IMR-90 (cell line): ENCODE measurements around the gene VCL. TPM values are rescaled to one million over a fixed set of nuclear protein-coding genes. Genes with fewer than 3 reads are reported as not detected.

Source experiments
- ATAC-seq: fragments of 200-7000 bp; cut with Tn5 transposase; 2 replicates; pipeline ENCODE4 v1.9.1; 2020; ENCODE audit warnings: low read depth, mild to moderate bottlenecking, moderate library complexity
- BruUV-seq: library from RNA; stranded (reverse); fragments of 400-500 nt; replicated peaks from 2 replicates; lab custom pipeline; 2021; lab: Mats Ljungman, UMichigan
- CTCF ChIA-PET: fragments of 300-600 bp; formaldehyde crosslinking; extraction: SDS; loops from one replicate; lab custom pipeline; 2021; ENCODE audit warnings: antibody characterized with exemption; lab: Yijun Ruan, JAX
- POLR2A ChIA-PET: fragments of 300-600 bp; sonication (Branson Sonifier 250); formaldehyde crosslinking; loops from one replicate; lab custom pipeline; 2022; ENCODE audit warnings: antibody characterized with exemption; ENCODE audit not compliant: unreplicated experiment; lab: Charles Lee
- DNase-seq: peaks from one replicate; pipeline ENCODE4 v3.0.0; 2013
- H2AFZ ChIP-seq: replicated peaks from 2 replicates; pipeline ENCODE3; 2013; ENCODE audit warnings: low read length, mild to moderate bottlenecking; ENCODE audit not compliant: poor library complexity
- H2AK5ac ChIP-seq: 2 replicates; pipeline ENCODE4 v1.6.1; 2013; ENCODE audit warnings: low read depth, low read length, inconsistent platforms
- H2AK9ac ChIP-seq: replicated peaks from 2 replicates; pipeline ENCODE3; 2013; ENCODE audit warnings: mild to moderate bottlenecking, low read depth, low read length, moderate library complexity; ENCODE audit not compliant: poor library complexity
- H2BK120ac ChIP-seq: 2 replicates; pipeline ENCODE4 v1.6.1; 2013; ENCODE audit warnings: low read depth, low read length, inconsistent platforms
- H2BK15ac ChIP-seq: 3 replicates; pipeline ENCODE4 v1.6.1; 2013; ENCODE audit warnings: low read depth, low read length, inconsistent platforms
- H2BK20ac ChIP-seq: 2 replicates; pipeline ENCODE4 v1.6.1; 2013; ENCODE audit warnings: low read depth, mild to moderate bottlenecking, inconsistent platforms, low read length, moderate library complexity
- H2BK5ac ChIP-seq: 2 replicates; pipeline ENCODE4 v1.6.1; 2013; ENCODE audit warnings: mild to moderate bottlenecking, low read depth, low read length, inconsistent platforms; ENCODE audit not compliant: poor library complexity, severe bottlenecking
- H3K14ac ChIP-seq: replicated peaks from 2 replicates; pipeline ENCODE4 v1.6.1; 2013; ENCODE audit warnings: low read depth, low read length, inconsistent platforms
- H3K18ac ChIP-seq: 2 replicates; pipeline ENCODE4 v1.6.1; 2013; ENCODE audit warnings: low read depth, low read length, control low read depth
- H3K23ac ChIP-seq: 2 replicates; pipeline ENCODE4 v1.6.1; 2013; ENCODE audit warnings: low read depth, low read length, inconsistent platforms
- H3K27ac ChIP-seq: 2 replicates; pipeline ENCODE4 v1.5.1; 2013; ENCODE audit warnings: mild to moderate bottlenecking, control low read depth, low read length; ENCODE audit not compliant: insufficient read depth
- H3K27me3 ChIP-seq: 2 replicates; pipeline ENCODE4 v1.6.1; 2013; ENCODE audit warnings: low read length; ENCODE audit not compliant: control insufficient read depth, insufficient read depth
- H3K36me3 ChIP-seq: 2 replicates; pipeline ENCODE4 v1.6.1; 2013; ENCODE audit warnings: low read length, mixed read lengths; ENCODE audit not compliant: control insufficient read depth, insufficient read depth
- H3K4ac ChIP-seq: 2 replicates; pipeline ENCODE4 v1.6.1; 2013; ENCODE audit warnings: low read depth, low read length, inconsistent platforms
- H3K4me1 ChIP-seq: 2 replicates; pipeline ENCODE4 v1.6.1; 2013; ENCODE audit warnings: low read length, mixed read lengths; ENCODE audit not compliant: control insufficient read depth, insufficient read depth
- H3K4me2 ChIP-seq: 2 replicates; pipeline ENCODE4 v1.6.1; 2013; ENCODE audit warnings: low read depth, mild to moderate bottlenecking, control low read depth, low read length, moderate library complexity
- H3K4me3 ChIP-seq: 2 replicates; pipeline ENCODE4 v1.5.1; 2013; ENCODE audit warnings: low read depth, mild to moderate bottlenecking, control low read depth, low read length, moderate library complexity; ENCODE audit not compliant: insufficient read depth
- H3K56ac ChIP-seq: 2 replicates; pipeline ENCODE4 v1.6.1; 2013; ENCODE audit warnings: low read length, inconsistent platforms; ENCODE audit not compliant: insufficient read depth; ENCODE audit errors: extremely low read depth
- H3K79me1 ChIP-seq, 2 experiments: 2 replicates each; pipeline ENCODE4 v1.6.1; 2013; ENCODE audit warnings: low read length in 2 of 2, inconsistent platforms in 1 of 2, low read depth in 1 of 2
- H3K9ac ChIP-seq: 2 replicates; pipeline ENCODE4 v1.6.1; 2013; ENCODE audit warnings: low read depth, low read length, control low read depth
- H3K9me1 ChIP-seq: 2 replicates; pipeline ENCODE4 v1.6.1; 2013; ENCODE audit warnings: low read length, inconsistent platforms; ENCODE audit not compliant: insufficient read depth
- H3K9me3 ChIP-seq: 2 replicates; pipeline ENCODE4 v1.6.1; 2013; ENCODE audit warnings: low read length; ENCODE audit not compliant: control insufficient read depth, insufficient read depth
- H4K20me1 ChIP-seq: 2 replicates; pipeline ENCODE4 v1.6.1; 2013; ENCODE audit warnings: low read length, inconsistent platforms; ENCODE audit not compliant: insufficient read depth
- H4K5ac ChIP-seq: 2 replicates; pipeline ENCODE4 v1.6.1; 2013; ENCODE audit warnings: mild to moderate bottlenecking, low read depth, low read length, control low read depth
- H4K8ac ChIP-seq, 2 experiments: 2 replicates each; pipeline ENCODE4 v1.6.1; 2013; ENCODE audit warnings: low read depth in 2 of 2, low read length in 2 of 2, control low read depth in 1 of 2, inconsistent platforms in 1 of 2
- H4K91ac ChIP-seq: 2 replicates; pipeline ENCODE4 v1.6.1; 2013; ENCODE audit warnings: low read depth, low read length, inconsistent platforms; ENCODE audit not compliant: insufficient read depth
- CEBPB ChIP-seq: IDR thresholded peaks from 2 replicates; pipeline ENCODE4 v1.6.1; 2012; ENCODE audit warnings: low read depth, low read length, improper control_type of control experiment
- CHD1 ChIP-seq: IDR thresholded peaks from 2 replicates; pipeline ENCODE4 v1.6.1; 2012; ENCODE audit warnings: low read depth, low read length, improper control_type of control experiment
- RCOR1 ChIP-seq: IDR thresholded peaks from 2 replicates; pipeline ENCODE4 v1.6.1; 2012; ENCODE audit warnings: mild to moderate bottlenecking, low read length, improper control_type of control experiment; ENCODE audit not compliant: insufficient replicate concordance
- WGBS, 2 experiments: methylation state at CpG; one replicate each; pipeline versions ENCODE4 v1.1.5 to v1.1.7; 2013; ENCODE audit warnings: missing lambda C conversion rate in 2 of 2; ENCODE audit not compliant: insufficient read length in 1 of 2; ENCODE audit errors: extremely low coverage in 2 of 2; 5-methylcytosine and 5-hydroxymethylcytosine counted together
- dilution Hi-C: fragments of 300-500 bp; cut with HindIII; formaldehyde crosslinking; loops from one replicate; pipeline ENCODE4 v1.14.3; 2018; ENCODE audit warnings: low sequenced_read_pairs; ENCODE audit not compliant: unreplicated experiment
- in situ Hi-C: fragments of 300-500 bp; cut with MboI; formaldehyde crosslinking; loops from 3 replicates; pipeline ENCODE4 v1.14.3; 2019; ENCODE audit warnings: low sequenced_read_pairs, inconsistent platforms, mixed read lengths
- intact Hi-C: fragments of 100-400 bp; cut with micrococcal nuclease; formaldehyde crosslinking; loops from 2 replicates; pipeline ENCODE4 v1.10.0; 2022
- polyA plus RNA-seq, 3 experiments: library from polyadenylated mRNA; depleted of rRNA; stranded (reverse); fragments of >200 nt; gene quantifications; 2 replicates each; pipeline ENCODE4 v1.2.3, GENCODE V29; 2012; ENCODE audit warnings: low replicate concordance in 1 of 3
- total RNA-seq: library from RNA; depleted of rRNA; stranded (reverse); fragments of >200 nt; gene quantifications from 2 replicates; pipeline ENCODE4 v1.2.3, GENCODE V29; 2012
- TF ChIP-seq, protein P1 (sequence below): conservative IDR thresholded peaks from 2 replicates; pipeline ENCODE4 v1.5.1; 2012; ENCODE audit warnings: mild to moderate bottlenecking, low read depth, low read length, improper control_type of control experiment

The VCL gene
- total and polyA plus RNA-seq, 2 of the 4 experiments (the other 2 are of a cell fraction) = 227 to 283 TPM

DNA sequence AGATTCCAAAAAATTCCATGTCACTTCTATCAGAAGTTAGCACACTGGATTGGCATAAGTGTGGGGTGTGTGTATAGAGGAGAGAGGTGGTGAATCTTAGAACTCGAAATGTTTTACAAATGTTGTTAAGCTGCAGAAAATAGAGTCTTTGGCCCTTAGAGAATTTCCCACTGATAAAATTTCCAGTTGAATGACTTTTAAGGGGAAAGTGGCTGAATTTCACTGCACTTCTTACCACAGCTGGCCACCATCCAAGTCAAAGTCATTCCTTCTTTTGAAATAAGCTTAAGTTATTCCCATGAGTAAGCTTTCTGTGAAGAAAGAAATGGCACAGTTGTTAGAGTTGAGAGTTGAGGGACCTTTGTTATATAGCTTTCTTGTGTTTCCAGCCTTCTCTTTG is 13.9 kb downstream of the VCL start:
- Histone ChIP-seq H3K9ac (no peak overlapping the region; the same call in 1 of the 2 replicates), H2AK9ac (no peak overlapping the region), H4K91ac (no peak overlapping the region), H3K9me1 (peaks cover 11% of the 10 kb centered on the region), H4K8ac (no peak overlapping the region), H3K18ac (peak overlapping the region; percentile 43; the same call in 1 of the 2 replicates), H3K4me3 (no peak overlapping the region), H2BK5ac (peak overlapping the region; percentile 89), H3K4ac (no peak overlapping the region), H2BK15ac (no peak overlapping the region), H3K4me1 (peaks cover 20% of the 10 kb centered on the region), H2AFZ (no peak overlapping the region), H4K20me1 (peaks cover 93% of the 10 kb centered on the region), H4K5ac (no peak overlapping the region), H3K79me1 (peaks cover 0 to 35% of the 10 kb centered on the region in 2 experiments; a peak in 2 of 4 replicates), H3K9me3 (no peaks in the 10 kb centered on the region), H3K14ac (peak overlapping the region; percentile 47; the same call in 1 of the 2 replicates), H3K27me3 (no peaks in the 10 kb centered on the region), H3K36me3 (peaks cover 20% of the 10 kb centered on the region), H2AK5ac (no peak overlapping the region), H3K56ac (no peak overlapping the region), H3K27ac (no peak overlapping the region), H3K23ac (no peak overlapping the region; the same call in 1 of the 2 replicates), H3K4me2 (peak overlapping the region; percentile 89), H2BK120ac (no peak overlapping the region), H2BK20ac (no peak overlapping the region)
- in situ Hi-C loops = no loop called here
- ATAC-seq (peak; percentile 8; the same call in 1 of the 2 replicates), DNase-seq (peak; percentile 89)
- no CpG with 5 or more reads among the region's 1 CpG for WGBS, 2 experiments
- POLR2A ChIA-PET = interaction anchor here (0.8 kb wide), 1 partner anchor 12 kb away, joined by 4 read pairs; no protein-coding TSS in a partner anchor
- CTCF ChIA-PET = interaction anchor here (1.0 kb wide), 1 partner anchor 12 kb away, joined by 5 read pairs; no protein-coding TSS in a partner anchor
- intact Hi-C loops = no loop called here
- dilution Hi-C loops = no loop called here
- BruUV-seq = no TSS peak
- TF ChIP-seq CEBPB = peak; percentile 31; the same call in 1 of the 2 replicates
- TF ChIP-seq RCOR1 = no peak
- TF ChIP-seq CHD1 = no peak
- TF ChIP-seq, protein P1, sequence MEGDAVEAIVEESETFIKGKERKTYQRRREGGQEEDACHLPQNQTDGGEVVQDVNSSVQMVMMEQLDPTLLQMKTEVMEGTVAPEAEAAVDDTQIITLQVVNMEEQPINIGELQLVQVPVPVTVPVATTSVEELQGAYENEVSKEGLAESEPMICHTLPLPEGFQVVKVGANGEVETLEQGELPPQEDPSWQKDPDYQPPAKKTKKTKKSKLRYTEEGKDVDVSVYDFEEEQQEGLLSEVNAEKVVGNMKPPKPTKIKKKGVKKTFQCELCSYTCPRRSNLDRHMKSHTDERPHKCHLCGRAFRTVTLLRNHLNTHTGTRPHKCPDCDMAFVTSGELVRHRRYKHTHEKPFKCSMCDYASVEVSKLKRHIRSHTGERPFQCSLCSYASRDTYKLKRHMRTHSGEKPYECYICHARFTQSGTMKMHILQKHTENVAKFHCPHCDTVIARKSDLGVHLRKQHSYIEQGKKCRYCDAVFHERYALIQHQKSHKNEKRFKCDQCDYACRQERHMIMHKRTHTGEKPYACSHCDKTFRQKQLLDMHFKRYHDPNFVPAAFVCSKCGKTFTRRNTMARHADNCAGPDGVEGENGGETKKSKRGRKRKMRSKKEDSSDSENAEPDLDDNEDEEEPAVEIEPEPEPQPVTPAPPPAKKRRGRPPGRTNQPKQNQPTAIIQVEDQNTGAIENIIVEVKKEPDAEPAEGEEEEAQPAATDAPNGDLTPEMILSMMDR = no peak
